ENCODE results near the gene SH3PXD2B. TPM values are rescaled to one million over a fixed set of nuclear protein-coding genes. Genes with fewer than 3 reads are reported as not detected.
A peak's percentile ranks its signal among the peaks of the same experiment; 100 is the strongest.

The SH3PXD2B gene
- total RNA-seq, 1 donor = 46.7 TPM

GRCh38 chr5:172438319-172438668 is 16.0 kb downstream of the SH3PXD2B start:
- DNase-seq (ENCODE audit: low read depth) = no peak
- TF ChIP-seq, protein P1, sequence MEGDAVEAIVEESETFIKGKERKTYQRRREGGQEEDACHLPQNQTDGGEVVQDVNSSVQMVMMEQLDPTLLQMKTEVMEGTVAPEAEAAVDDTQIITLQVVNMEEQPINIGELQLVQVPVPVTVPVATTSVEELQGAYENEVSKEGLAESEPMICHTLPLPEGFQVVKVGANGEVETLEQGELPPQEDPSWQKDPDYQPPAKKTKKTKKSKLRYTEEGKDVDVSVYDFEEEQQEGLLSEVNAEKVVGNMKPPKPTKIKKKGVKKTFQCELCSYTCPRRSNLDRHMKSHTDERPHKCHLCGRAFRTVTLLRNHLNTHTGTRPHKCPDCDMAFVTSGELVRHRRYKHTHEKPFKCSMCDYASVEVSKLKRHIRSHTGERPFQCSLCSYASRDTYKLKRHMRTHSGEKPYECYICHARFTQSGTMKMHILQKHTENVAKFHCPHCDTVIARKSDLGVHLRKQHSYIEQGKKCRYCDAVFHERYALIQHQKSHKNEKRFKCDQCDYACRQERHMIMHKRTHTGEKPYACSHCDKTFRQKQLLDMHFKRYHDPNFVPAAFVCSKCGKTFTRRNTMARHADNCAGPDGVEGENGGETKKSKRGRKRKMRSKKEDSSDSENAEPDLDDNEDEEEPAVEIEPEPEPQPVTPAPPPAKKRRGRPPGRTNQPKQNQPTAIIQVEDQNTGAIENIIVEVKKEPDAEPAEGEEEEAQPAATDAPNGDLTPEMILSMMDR (IDR thresholded peaks at IDR 0.05; ENCODE audit: insufficient read depth, low read length) = no peak
- no peak overlapping the region for H3K4me3 ChIP-seq (ENCODE audit: low read depth, low read length)

GRCh38 chr5:172437445-172438318 is 16.6 kb downstream of the SH3PXD2B start:
- TF ChIP-seq, protein P1 (IDR thresholded peaks at IDR 0.05; ENCODE audit: insufficient read depth, low read length) = no peak
- peak; percentile 82 for DNase-seq (ENCODE audit: low read depth)
- no peak overlapping the region for H3K4me3 ChIP-seq (ENCODE audit: low read depth, low read length)

- TF ChIP-seq, protein P1 (IDR thresholded peaks at IDR 0.05; ENCODE audit: insufficient read depth, low read length) = no peak
- no peak overlapping the region for H3K4me3 ChIP-seq (ENCODE audit: low read depth, low read length)
- no peak for DNase-seq (ENCODE audit: low read depth)
Observed at GRCh38 chr5:172436879-172437369, 17.4 kb downstream of the SH3PXD2B start.

- TF ChIP-seq, protein P1 (IDR thresholded peaks at IDR 0.05; ENCODE audit: insufficient read depth, low read length) = no peak
- no peak overlapping the region for H3K4me3 ChIP-seq (ENCODE audit: low read depth, low read length)
- no peak for DNase-seq (ENCODE audit: low read depth)
Observed at GRCh38 chr5:172436078-172436878, 18.0 kb downstream of the SH3PXD2B start.

- TF ChIP-seq, protein P1 (IDR thresholded peaks at IDR 0.05; ENCODE audit: insufficient read depth, low read length) = no peak
- DNase-seq (ENCODE audit: low read depth) = no peak
- no peak overlapping the region for H3K4me3 ChIP-seq (ENCODE audit: low read depth, low read length)
Observed at GRCh38 chr5:172435362-172436077, 18.8 kb downstream of the SH3PXD2B start.

GRCh38 chr5:172434251-172434650 is 20.1 kb downstream of the SH3PXD2B start:
- H3K4me3 ChIP-seq (ENCODE audit: low read depth, low read length) = no peak overlapping the region
- DNase-seq (ENCODE audit: low read depth) = no peak
- TF ChIP-seq, protein P1 (IDR thresholded peaks at IDR 0.05; ENCODE audit: insufficient read depth, low read length) = no peak
